Measurements from ENCODE around the gene THRA. TPM values are rescaled to one million over a fixed set of nuclear protein-coding genes. Genes with fewer than 3 reads are reported as not detected.

THRA gene
- total and polyA plus RNA-seq, 9 of the 15 experiments (the other 6 are each of a cell fraction or from before 2014, with no cell fraction given): 0.34 to 23.4 (median 12.7) TPM

GRCh38 chr17:40076591-40076990 lies 13.8 kb downstream of the THRA start (continued):
- TF ChIP-seq RNF219 (CRISPR knock-in tag; IDR thresholded peaks at IDR 0.05) (no peak), ZNF140 (CRISPR knock-in tag; IDR thresholded peaks at IDR 0.05) (no peak), SLC30A9 (CRISPR knock-in tag; IDR thresholded peaks at IDR 0.05) (no peak), USF2 (CRISPR knock-in tag; IDR thresholded peaks at IDR 0.05) (peak; percentile 33; the same call in 1 of the 2 replicates), VEZF1 (CRISPR knock-in tag; IDR thresholded peaks at IDR 0.05) (no peak), ZNF311 (CRISPR knock-in tag; IDR thresholded peaks at IDR 0.05) (no peak), SRSF7 (optimal IDR thresholded peaks at IDR 0.05; ENCODE audit: low read depth, low read length) (no peak), NKRF (IDR thresholded peaks at IDR 0.05; ENCODE audit: borderline replicate concordance) (no peak), FOS (IDR thresholded peaks at IDR 0.05; ENCODE audit: extremely low read depth, insufficient read length) (no peak), THRA (IDR thresholded peaks at IDR 0.05) (no peak), POLR2H (tag; IDR thresholded peaks at IDR 0.05; ENCODE audit: low read depth) (no peak), NFE2 (IDR thresholded peaks at IDR 0.05; ENCODE audit: low read depth) (no peak), TAF9B (IDR thresholded peaks at IDR 0.05; ENCODE audit: partially characterized antibody) (no peak), ZNF124 (CRISPR knock-in tag; IDR thresholded peaks at IDR 0.05) (no peak), MCM2 (IDR thresholded peaks at IDR 0.05; ENCODE audit: low read depth) (no peak), TBP (optimal IDR thresholded peaks at IDR 0.05; ENCODE audit: low read depth, low read length) (no peak), C11orf30 (IDR thresholded peaks at IDR 0.05; ENCODE audit: low read depth) (no peak)

Measured in K562 (cell line).